ENCODE results near the gene SLN. TPM values are rescaled to one million over a fixed set of nuclear protein-coding genes. Genes with fewer than 3 reads are reported as not detected.
"Not testable (repeated sequence)": the region's sequence is repeated elsewhere in the genome, so short reads cannot be mapped to it uniquely, and the experiment has no call there.

Gene SLN
- total RNA-seq = not detected

DNA sequence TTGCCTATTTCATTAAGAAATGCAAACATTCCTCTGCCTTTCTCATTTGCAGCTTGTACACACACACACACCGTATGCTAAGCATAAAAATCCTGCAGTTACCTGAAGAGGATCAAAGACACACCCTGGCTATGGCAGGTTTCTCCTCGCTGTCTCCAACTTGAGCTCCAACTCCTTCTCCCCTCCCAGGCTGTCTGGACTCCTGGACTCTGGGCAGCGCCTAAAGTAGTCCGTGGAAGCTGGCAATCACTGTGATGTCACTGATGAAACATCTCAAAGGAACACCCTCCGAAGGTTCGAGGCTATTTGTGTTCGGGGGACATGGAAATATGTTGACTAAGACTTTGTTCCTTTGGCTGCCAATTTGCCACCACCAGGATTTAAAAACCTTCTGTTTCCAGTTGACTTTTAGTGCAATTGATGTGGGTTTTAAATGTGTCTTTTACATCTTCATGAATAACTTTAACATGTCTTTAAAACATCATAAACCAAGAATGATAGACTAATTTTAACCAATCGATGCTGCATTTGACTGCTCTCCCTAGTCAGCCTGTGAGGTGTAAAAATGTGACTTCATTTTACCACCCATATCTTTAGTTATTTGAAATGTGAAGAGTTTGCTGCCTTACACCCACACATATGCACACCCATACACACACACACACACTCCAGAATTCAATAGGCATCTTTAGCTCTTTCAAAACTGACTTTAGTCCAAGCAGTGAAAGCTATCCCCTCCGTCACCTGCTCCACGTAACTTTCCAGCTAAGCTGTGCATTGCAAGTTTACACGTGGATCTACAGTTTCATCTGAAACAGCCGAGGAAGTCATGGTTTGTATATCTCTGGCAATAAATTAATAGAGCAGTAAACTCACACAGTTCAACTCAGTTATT lies at the start of gene SLN:
SLN (minus strand) TSS at position 196 of the 895 bp plus-strand sequence.
- ChIA-PET POLR2A (no interaction called here), CTCF (no interaction called here)
- H3K9me3 Mint-ChIP-seq = no peaks in the 10 kb centered on the region
- H3K4me3 Mint-ChIP-seq = no peak within 1 kb of the TSS
- no peaks in the 10 kb centered on the region for H3K4me1 Mint-ChIP-seq
- H3K27me3 Mint-ChIP-seq = peaks cover 30% of the 10 kb centered on the region
- no peaks in the 10 kb centered on the region for H3K36me3 Mint-ChIP-seq (ENCODE audit: low read depth)
- H3K27ac Mint-ChIP-seq = no peak within 1 kb of the TSS
- no peak for DNase-seq

DNA sequence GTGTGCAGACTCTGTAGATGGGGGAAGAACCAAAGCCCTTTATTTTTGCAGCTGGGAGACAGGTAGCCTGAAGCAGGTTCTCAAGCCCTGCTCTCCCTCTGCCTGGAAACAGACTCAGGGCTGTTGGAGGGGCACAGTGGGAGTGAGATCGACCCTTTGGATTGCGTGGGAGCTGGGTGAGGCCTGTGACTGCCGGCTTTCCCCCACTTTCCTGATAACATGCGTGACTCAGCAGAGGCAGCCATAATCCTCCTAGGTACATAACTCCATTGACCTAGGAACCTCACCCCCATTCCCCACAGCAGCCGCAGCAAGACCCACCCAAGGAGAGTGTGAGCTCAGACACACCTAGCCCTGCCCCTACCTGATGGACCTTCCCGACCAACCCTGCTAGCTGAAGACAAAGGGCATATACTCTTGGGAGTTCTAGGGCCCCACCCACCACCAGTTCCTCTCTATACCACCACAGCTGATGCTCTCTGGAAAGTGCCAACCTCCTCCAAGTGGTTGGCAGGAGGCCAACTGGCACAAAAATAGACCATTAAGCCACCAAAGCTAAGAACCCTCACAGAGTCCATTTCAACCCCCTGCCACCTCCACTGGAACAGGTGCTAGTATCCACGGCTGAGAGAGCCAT lies 47.0 kb upstream of the SLN start:
- CTCF ChIA-PET = interaction anchor here (1.0 to 1.1 kb wide), 2 partner anchors 18 to 208 kb away, joined by 3 read pairs; no protein-coding TSS in a partner anchor
- H3K4me1 Mint-ChIP-seq; H3K27ac Mint-ChIP-seq; H3K9me3 Mint-ChIP-seq; POLR2A ChIA-PET; H3K4me3 Mint-ChIP-seq; DNase-seq; H3K36me3 Mint-ChIP-seq (ENCODE audit: low read depth): not testable (repeated sequence)
- H3K27me3 Mint-ChIP-seq = peaks cover 14% of the 10 kb centered on the region

GRCh38 chr11:107757661-107758060 lies 45.8 kb upstream of the SLN start:
- ChIA-PET CTCF (interaction anchor here (1.2 to 2.1 kb wide), 2 partner anchors 16 to 141 kb away, joined by 3 to 5 read pairs; no protein-coding TSS in a partner anchor), POLR2A (no interaction called here)
- Mint-ChIP-seq H3K4me3 (no peak overlapping the region), H3K9me3 (peaks cover 3% of the 10 kb centered on the region), H3K27me3 (peaks cover 12% of the 10 kb centered on the region), H3K27ac (no peak overlapping the region), H3K36me3 (ENCODE audit: low read depth) (no peaks in the 10 kb centered on the region), H3K4me1 (no peaks in the 10 kb centered on the region)
- no peak for DNase-seq

DNA sequence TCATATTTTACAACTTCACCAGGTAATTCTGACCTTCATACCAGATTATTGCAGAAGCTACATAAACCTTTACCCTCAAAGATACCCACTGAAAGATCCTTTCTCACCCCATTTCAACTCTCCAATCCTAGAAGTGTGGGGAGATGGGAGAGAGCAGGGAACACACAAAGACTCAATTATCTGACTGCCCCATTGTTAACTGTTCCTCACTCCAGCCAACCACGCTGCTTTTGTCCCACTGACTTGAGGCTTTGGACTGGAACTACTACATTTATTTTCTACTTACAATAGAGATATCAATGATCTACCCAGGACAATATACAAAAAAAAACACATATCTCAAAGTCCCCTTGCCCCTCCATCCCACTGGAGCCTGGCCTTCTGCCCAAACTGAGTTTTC lies 44.7 kb upstream of the SLN start:
- Mint-ChIP-seq H3K36me3 (ENCODE audit: low read depth) (no peaks in the 10 kb centered on the region), H3K27me3 (peaks cover 12% of the 10 kb centered on the region), H3K9me3 (peaks cover 3% of the 10 kb centered on the region), H3K4me1 (no peaks in the 10 kb centered on the region), H3K27ac (no peak overlapping the region), H3K4me3 (no peak overlapping the region)
- CTCF ChIA-PET = interaction anchor here (1.2 to 2.1 kb wide), 2 partner anchors 15 to 142 kb away, joined by 3 to 5 read pairs; no protein-coding TSS in a partner anchor
- no peak for DNase-seq
- POLR2A ChIA-PET = no interaction called here

DNA sequence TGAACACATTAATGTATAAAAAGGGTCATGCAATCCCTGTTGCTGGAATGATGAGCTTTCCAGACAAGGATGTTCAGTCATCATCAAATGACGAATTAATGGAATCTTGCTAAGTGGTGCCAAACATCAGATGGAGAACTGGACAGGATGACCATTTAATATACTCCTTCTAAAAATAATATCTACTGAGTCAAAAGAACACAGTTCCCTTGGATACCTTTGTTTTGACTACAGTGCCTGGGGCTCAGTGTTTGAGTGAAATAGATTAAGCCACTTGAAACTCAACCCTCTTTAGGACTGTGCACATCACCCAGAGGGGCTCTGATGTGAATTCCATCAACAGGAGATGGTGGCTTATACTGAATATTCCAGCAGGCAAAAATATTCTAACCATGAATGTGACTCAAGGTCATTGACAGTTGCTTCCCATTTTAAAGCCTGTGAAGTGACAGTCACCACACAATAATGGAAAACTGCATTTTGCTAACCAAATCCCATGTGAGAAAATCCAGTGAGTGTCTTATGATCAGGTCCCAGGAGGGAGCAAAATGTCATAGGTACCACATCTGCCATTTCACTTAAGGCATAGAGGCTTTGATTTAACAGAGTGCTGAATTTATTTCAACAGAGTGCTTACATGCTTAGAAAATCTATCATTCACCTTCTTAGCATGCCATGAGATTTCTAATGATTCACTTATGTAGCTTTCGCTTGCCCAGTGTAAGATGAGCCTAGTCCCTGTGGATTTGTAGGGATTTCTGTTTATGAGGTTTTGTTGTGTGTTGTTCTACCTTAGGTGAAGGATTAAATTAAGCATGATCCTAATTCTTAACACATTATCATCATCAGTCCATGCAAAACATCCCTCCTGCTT lies 41.3 kb upstream of the SLN start:
- DNase-seq = no peak
- H3K4me3 Mint-ChIP-seq = no peak overlapping the region
- ChIA-PET POLR2A (no interaction called here), CTCF (no interaction called here)
- H3K9me3 Mint-ChIP-seq = no peaks in the 10 kb centered on the region
- H3K27ac Mint-ChIP-seq = no peak overlapping the region
- H3K4me1 Mint-ChIP-seq = no peaks in the 10 kb centered on the region
- peaks cover 15% of the 10 kb centered on the region for H3K27me3 Mint-ChIP-seq
- H3K36me3 Mint-ChIP-seq (ENCODE audit: low read depth) = no peaks in the 10 kb centered on the region

GRCh38 chr11:107752508-107752907 lies 40.7 kb upstream of the SLN start:
- no peak overlapping the region for H3K4me3 Mint-ChIP-seq
- no peaks in the 10 kb centered on the region for H3K36me3 Mint-ChIP-seq (ENCODE audit: low read depth)
- peaks cover 16% of the 10 kb centered on the region for H3K27me3 Mint-ChIP-seq
- no peak overlapping the region for H3K27ac Mint-ChIP-seq
- no peaks in the 10 kb centered on the region for H3K9me3 Mint-ChIP-seq
- CTCF ChIA-PET = no interaction called here
- H3K4me1 Mint-ChIP-seq = no peaks in the 10 kb centered on the region
- DNase-seq = no peak
- POLR2A ChIA-PET = no interaction called here

- no peaks in the 10 kb centered on the region for H3K36me3 Mint-ChIP-seq (ENCODE audit: low read depth)
- ChIA-PET CTCF (no interaction called here), POLR2A (no interaction called here)
- no peak overlapping the region for H3K27ac Mint-ChIP-seq
- no peaks in the 10 kb centered on the region for H3K4me1 Mint-ChIP-seq
- no peak overlapping the region for H3K4me3 Mint-ChIP-seq
- H3K27me3 Mint-ChIP-seq = peaks cover 17% of the 10 kb centered on the region
- no peaks in the 10 kb centered on the region for H3K9me3 Mint-ChIP-seq
- no peak for DNase-seq
Measured at GRCh38 chr11:107751082-107751481, 39.2 kb upstream of the SLN start.

DNA sequence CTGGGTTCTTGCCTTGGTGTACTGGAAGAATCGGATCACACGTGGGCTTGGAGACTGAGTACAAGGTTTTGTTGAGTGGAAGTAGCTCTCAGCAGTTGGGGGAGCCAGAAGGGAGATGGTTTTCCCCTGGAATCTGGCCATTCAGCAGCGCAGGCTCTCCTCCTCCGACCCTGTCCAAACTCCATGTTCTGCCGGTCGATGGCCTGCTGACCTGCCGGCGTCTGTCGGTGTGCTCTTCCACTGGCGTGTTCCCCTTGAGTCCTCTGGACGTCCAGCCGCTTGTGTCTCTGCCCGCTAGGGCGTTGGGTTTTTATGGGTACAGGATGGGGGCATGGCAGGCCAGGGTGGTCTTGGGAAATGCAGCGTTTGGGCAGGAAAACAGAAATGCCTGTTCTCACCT lies 38.5 kb upstream of the SLN start:
- ChIA-PET CTCF (no interaction called here), POLR2A (interaction anchor here (0.6 kb wide), 1 partner anchor 199 kb away, joined by 3 read pairs; no protein-coding TSS in a partner anchor)
- no peaks in the 10 kb centered on the region for H3K36me3 Mint-ChIP-seq (ENCODE audit: low read depth)
- no peak for DNase-seq
- H3K9me3 Mint-ChIP-seq = no peaks in the 10 kb centered on the region
- H3K27ac Mint-ChIP-seq = no peak overlapping the region
- H3K27me3 Mint-ChIP-seq = peaks cover 19% of the 10 kb centered on the region
- no peak overlapping the region for H3K4me3 Mint-ChIP-seq
- no peaks in the 10 kb centered on the region for H3K4me1 Mint-ChIP-seq

DNA sequence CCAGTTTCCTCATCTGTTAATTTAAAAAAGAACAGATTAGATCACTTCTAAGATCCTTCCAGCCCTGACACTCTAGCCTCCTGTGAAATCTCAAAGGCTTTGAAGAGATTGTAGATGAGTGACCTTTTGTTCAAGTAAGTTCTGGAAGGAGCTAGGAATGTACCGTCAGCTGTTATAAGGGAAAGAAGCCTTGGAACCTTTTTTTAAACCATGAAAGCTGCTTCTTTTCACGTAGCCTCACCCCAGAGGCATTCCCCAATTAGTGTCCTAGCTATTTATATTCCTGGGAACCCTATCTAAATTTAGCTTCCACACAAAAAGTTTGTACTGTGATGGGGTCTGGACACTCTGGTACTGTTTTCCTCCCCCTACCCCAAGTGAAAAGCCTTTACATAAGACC lies 35.8 kb upstream of the SLN start:
- Mint-ChIP-seq H3K36me3 (ENCODE audit: low read depth) (no peaks in the 10 kb centered on the region), H3K9me3 (no peaks in the 10 kb centered on the region), H3K4me3 (no peak overlapping the region), H3K27me3 (peaks cover 18% of the 10 kb centered on the region), H3K4me1 (no peaks in the 10 kb centered on the region), H3K27ac (no peak overlapping the region)
- no peak for DNase-seq
- ChIA-PET POLR2A (no interaction called here), CTCF (interaction anchor here (1.5 kb wide), 1 partner anchor 58 kb away, joined by 3 read pairs; no protein-coding TSS in a partner anchor)

DNA sequence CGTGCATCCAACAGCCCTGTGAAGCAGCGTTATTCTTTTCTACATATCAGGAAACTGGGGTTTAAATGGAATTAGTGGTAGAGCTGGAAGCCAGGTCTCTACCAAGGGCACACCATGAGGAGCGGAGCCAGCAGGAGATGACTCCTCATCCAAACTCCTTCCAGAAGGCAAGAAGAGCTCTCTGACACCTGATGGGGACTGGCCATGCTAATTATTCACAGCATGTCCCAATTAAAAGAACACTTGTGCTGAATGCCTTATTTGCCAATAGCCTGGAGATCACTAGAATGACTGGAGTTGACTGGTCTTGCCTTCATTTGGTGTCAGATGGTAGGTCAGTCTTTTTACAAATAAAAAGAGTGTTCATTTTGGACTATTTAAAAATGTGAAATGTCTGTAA lies 32.9 kb upstream of the SLN start:
- no peak for DNase-seq
- Mint-ChIP-seq H3K36me3 (ENCODE audit: low read depth) (no peaks in the 10 kb centered on the region), H3K9me3 (no peaks in the 10 kb centered on the region), H3K27me3 (peaks cover 20% of the 10 kb centered on the region), H3K27ac (no peak overlapping the region), H3K4me3 (no peak overlapping the region), H3K4me1 (no peaks in the 10 kb centered on the region)
- ChIA-PET CTCF (interaction anchor here (0.5 kb wide), 1 partner anchor 15 kb away, joined by 3 read pairs; no protein-coding TSS in a partner anchor), POLR2A (no interaction called here)

GRCh38 chr11:107743191-107743590 lies 31.3 kb upstream of the SLN start:
- POLR2A ChIA-PET = no interaction called here
- Mint-ChIP-seq H3K27me3 (peaks cover 24% of the 10 kb centered on the region), H3K9me3 (no peaks in the 10 kb centered on the region)

GRCh38 chr11:107741044-107741823 lies 29.4 kb upstream of the SLN start:
- ChIA-PET POLR2A (no interaction called here), CTCF (interaction anchor here (0.7 to 1.8 kb wide), 4 partner anchors 15 to 160 kb away, joined by 3 to 5 read pairs (median 4); no protein-coding TSS in a partner anchor)
- H3K27me3 Mint-ChIP-seq = peaks cover 19% of the 10 kb centered on the region
- H3K4me3 Mint-ChIP-seq = no peak overlapping the region
- DNase-seq = peak; percentile 20
- no peaks in the 10 kb centered on the region for H3K36me3 Mint-ChIP-seq (ENCODE audit: low read depth)
- no peak overlapping the region for H3K27ac Mint-ChIP-seq
- H3K4me1 Mint-ChIP-seq = no peaks in the 10 kb centered on the region
- no peaks in the 10 kb centered on the region for H3K9me3 Mint-ChIP-seq

More at GRCh38 chr11:107743191-107743590, 31.3 kb upstream of the SLN start:
- H3K36me3 Mint-ChIP-seq (ENCODE audit: low read depth) = no peaks in the 10 kb centered on the region
- no peak for DNase-seq
- CTCF ChIA-PET = interaction anchor here (0.6 kb wide), 1 partner anchor 147 kb away, joined by 3 read pairs; no protein-coding TSS in a partner anchor
- no peaks in the 10 kb centered on the region for H3K4me1 Mint-ChIP-seq
- H3K4me3 Mint-ChIP-seq = no peak overlapping the region
- H3K27ac Mint-ChIP-seq = no peak overlapping the region

All from activated CD4-positive, alpha-beta T cell treated with anti-CD3 and anti-CD28 coated beads, Interleukin-2, amount 10 ng/mL, durations not matched to agents 7 days and 5 days (primary cell).